NCI-H748 (cell line): Measurements from ENCODE around the gene ADH4.
"Not testable (repeated sequence)": the region's sequence is repeated elsewhere in the genome, so short reads cannot be mapped to it uniquely, and the experiment has no call there.

ENCODE experiments used
- DNase-seq: peaks from one replicate; lab custom pipeline; 2025; ENCODE audit not compliant: unreplicated experiment; lab: John Stamatoyannopoulos, UW

The ADH4 gene

DNA sequence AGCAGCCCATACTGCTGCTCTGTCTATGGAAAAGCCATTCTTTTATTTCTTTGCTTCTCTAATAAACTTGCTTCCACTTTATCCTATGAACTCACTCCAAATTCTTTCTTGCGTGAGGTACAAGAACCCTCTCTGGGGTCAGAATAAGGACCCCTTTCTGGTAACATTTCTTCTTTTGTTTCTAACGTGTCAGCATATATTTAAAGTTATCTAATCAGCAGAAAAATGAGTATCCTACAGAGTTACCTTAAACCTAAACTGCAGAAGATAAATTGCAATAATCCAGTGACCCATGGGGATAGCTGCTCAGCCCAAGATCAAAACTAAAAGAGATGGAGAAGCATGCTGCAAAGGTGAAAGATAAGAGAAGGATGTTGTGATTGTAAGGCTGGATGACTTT, 59.5 kb downstream of the ADH4 start:
- no peak for DNase-seq

DNA sequence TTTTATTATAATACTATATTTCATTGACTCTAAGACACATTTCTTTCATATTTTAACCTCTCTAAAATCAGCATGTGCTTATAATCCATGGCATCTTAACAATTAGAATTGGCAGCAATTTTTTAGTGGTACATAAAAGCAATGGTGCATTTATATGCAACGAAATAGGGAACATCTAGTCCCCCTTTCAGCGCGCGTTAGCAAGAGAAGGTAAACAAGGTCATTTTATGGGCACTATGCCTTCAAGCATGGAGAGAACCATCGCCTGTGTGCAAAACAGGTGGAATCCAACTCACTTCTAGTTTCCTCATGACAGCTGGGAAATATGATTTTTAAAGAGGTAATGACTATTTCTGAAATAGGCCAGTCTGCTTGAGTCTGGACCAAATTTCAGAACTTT, 61.9 kb downstream of the ADH4 start:
- no peak for DNase-seq

- DNase-seq = not testable (repeated sequence)
Observed at GRCh38 chr4:99080869-99081268, 63.2 kb downstream of the ADH4 start.

GRCh38 chr4:99079625-99080295, 64.3 kb downstream of the ADH4 start:
- no peak for DNase-seq

GRCh38 chr4:99078931-99079624, 65.0 kb downstream of the ADH4 start:
- no peak for DNase-seq

- no peak for DNase-seq
Observed at GRCh38 chr4:99078336-99078735, 65.8 kb downstream of the ADH4 start.

DNA sequence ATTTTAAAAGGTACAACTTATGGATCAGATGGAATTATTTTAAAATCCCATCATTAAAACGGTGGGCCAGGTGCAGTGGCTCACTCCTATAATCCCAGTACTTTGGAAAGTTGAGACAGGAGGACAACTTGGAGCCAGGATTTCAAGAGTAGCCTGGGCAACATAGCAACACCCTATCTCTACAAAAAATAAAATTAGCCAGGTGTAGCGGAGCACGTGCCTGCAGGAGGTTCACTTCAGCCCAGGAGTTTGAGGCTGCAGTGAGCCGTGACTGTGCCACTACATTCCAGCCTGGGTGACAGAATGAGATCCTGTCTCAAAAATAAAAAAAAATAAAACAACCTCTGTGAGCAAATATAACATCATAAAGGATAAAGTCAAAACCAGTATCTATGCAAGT, 66.9 kb downstream of the ADH4 start:
- DNase-seq = no peak

GRCh38 chr4:99076292-99076976, 67.7 kb downstream of the ADH4 start:
- DNase-seq = no peak

DNA sequence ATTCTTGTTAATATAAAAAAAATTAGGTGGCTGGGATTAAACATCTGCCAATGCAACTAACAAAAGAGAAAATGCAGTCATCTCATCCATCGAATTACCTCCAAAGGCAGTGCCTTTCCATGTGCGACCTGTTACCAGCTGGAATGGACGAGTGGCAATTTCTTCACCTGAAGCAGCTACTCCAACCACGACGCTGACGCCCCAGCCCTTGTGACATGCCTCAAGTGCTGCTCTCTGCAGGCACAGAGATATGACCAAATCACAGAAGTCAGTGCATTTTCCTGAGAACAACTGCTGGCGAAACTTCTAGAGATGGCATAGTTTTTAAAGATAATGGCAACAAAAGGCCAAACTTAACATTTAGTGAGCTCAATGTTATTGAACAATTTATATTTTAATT, 69.3 kb downstream of the ADH4 start:
- no peak for DNase-seq
